ENCODE measurements around the gene TBC1D14. TPM values are rescaled to one million over a fixed set of nuclear protein-coding genes. Genes with fewer than 3 reads are reported as not detected.

The TBC1D14 gene
- total and polyA plus RNA-seq, 2 of the 4 experiments (the other 2 are of a cell fraction), result 31.7 to 40.7 TPM

GRCh38 chr4:7027913-7028312 lies 118.3 kb downstream of the TBC1D14 start:
- intact Hi-C loops (cut with micrococcal nuclease) (no loop called here), dilution Hi-C loops (cut with HindIII; ENCODE audit: low sequenced_read_pairs, unreplicated experiment) (no loop called here), in situ Hi-C loops (cut with MboI; ENCODE audit: low sequenced_read_pairs) (no loop called here)
- H3K27ac ChIP-seq (ENCODE audit: insufficient read depth, low read length), result no peak overlapping the region
- H2BK120ac ChIP-seq (ENCODE audit: low read depth, low read length), result no peak overlapping the region
- H4K8ac ChIP-seq (ENCODE audit: low read depth in 2 of 2, low read length in 2 of 2), result no peak overlapping the region
- TF ChIP-seq FOS (IDR thresholded peaks at IDR 0.05; ENCODE audit: low read depth, low read length), result no peak
- no peak for TF ChIP-seq MXI1 (IDR thresholded peaks at IDR 0.05; ENCODE audit: borderline replicate concordance, low read depth, low read length)
- no peak for TF ChIP-seq USF2 (IDR thresholded peaks at IDR 0.05; ENCODE audit: low read depth, low read length)
- no peak for TF ChIP-seq CTCF (conservative IDR thresholded peaks at IDR 0.05; ENCODE audit: low read depth, low read length)
- no peak for TF ChIP-seq POLR2A (IDR thresholded peaks at IDR 0.05; ENCODE audit: low read depth, low read length)
- TF ChIP-seq ELK1 (IDR thresholded peaks at IDR 0.05; ENCODE audit: borderline replicate concordance, low read depth, low read length), result no peak
- no peak for TF ChIP-seq RFX5 (IDR thresholded peaks at IDR 0.05; ENCODE audit: low read depth, low read length)
- no peak for TF ChIP-seq CHD1 (IDR thresholded peaks at IDR 0.05; ENCODE audit: low read depth, low read length)
- no peak for TF ChIP-seq BHLHE40 (IDR thresholded peaks at IDR 0.05; ENCODE audit: low read depth, low read length)
- TF ChIP-seq RAD21 (IDR thresholded peaks at IDR 0.05; ENCODE audit: low read length), result no peak
- no peak for TF ChIP-seq RCOR1 (IDR thresholded peaks at IDR 0.05; ENCODE audit: insufficient replicate concordance, low read length)
- no peak for TF ChIP-seq NFE2L2 (IDR thresholded peaks at IDR 0.05; ENCODE audit: low read depth, low read length)
- TF ChIP-seq CEBPB (IDR thresholded peaks at IDR 0.05; ENCODE audit: low read depth, low read length), result no peak
- TF ChIP-seq MAFK (IDR thresholded peaks at IDR 0.05; ENCODE audit: low read depth, low read length), result no peak
- TF ChIP-seq SMC3 (IDR thresholded peaks at IDR 0.05; ENCODE audit: low read depth, low read length), result no peak
- no peak overlapping the region for H3K9ac ChIP-seq (ENCODE audit: low read depth, low read length)
- BruUV-seq (replicated peaks), result no TSS peak
- H4K91ac ChIP-seq (ENCODE audit: insufficient read depth, low read depth, low read length), result no peak overlapping the region
- no peak overlapping the region for H3K18ac ChIP-seq (ENCODE audit: low read depth, low read length)
- peak overlapping the region; percentile 79 for H2BK5ac ChIP-seq (ENCODE audit: low read depth, low read length, poor library complexity, severe bottlenecking)
- peaks cover 3% of the 10 kb centered on the region for H3K4me1 ChIP-seq (ENCODE audit: control insufficient read depth, insufficient read depth, low read length)
- no peak overlapping the region for H3K14ac ChIP-seq (replicated peaks; ENCODE audit: low read depth, low read length)
- H4K20me1 ChIP-seq (ENCODE audit: insufficient read depth, low read length), result no peaks in the 10 kb centered on the region; the same call in 1 of the 2 replicates
- CTCF ChIA-PET, result no interaction called here
- H3K4ac ChIP-seq (ENCODE audit: low read depth, low read length), result no peak overlapping the region
- H2AFZ ChIP-seq (replicated peaks; ENCODE audit: low read length, poor library complexity), result no peak overlapping the region
- H3K9me1 ChIP-seq (ENCODE audit: insufficient read depth, low read length), result peaks cover 17% of the 10 kb centered on the region
- no peak overlapping the region for H2AK5ac ChIP-seq (ENCODE audit: low read depth, low read length)
- no peak overlapping the region for H3K4me3 ChIP-seq (ENCODE audit: insufficient read depth, low read depth, low read length)
- no peak overlapping the region for H3K56ac ChIP-seq (ENCODE audit: extremely low read depth, insufficient read depth, low read length)
- ATAC-seq (ENCODE audit: low read depth), result no peak
- H3K27me3 ChIP-seq (ENCODE audit: control insufficient read depth, insufficient read depth, low read length), result no peaks in the 10 kb centered on the region
- no peak overlapping the region for H2BK20ac ChIP-seq (ENCODE audit: low read depth, low read length)
- POLR2A ChIA-PET (ENCODE audit: unreplicated experiment), result no interaction called here
- no peak overlapping the region for H2AK9ac ChIP-seq (replicated peaks; ENCODE audit: low read depth, low read length, poor library complexity)
- H3K79me1 ChIP-seq (ENCODE audit: low read depth in 1 of 2, low read length in 2 of 2), result peaks cover 9 to 42% of the 10 kb centered on the region in 2 experiments; a peak in 3 of 4 replicates
- H4K5ac ChIP-seq (ENCODE audit: low read depth, low read length), result no peak overlapping the region
- no peak overlapping the region for H2BK15ac ChIP-seq (ENCODE audit: low read depth, low read length)
- H3K23ac ChIP-seq (ENCODE audit: low read depth, low read length), result no peak overlapping the region
- DNase-seq, result no peak
- no peaks in the 10 kb centered on the region for H3K9me3 ChIP-seq (ENCODE audit: control insufficient read depth, insufficient read depth, low read length)
- 79% methylated on average over 2 of the region's 5 CpGs; no CpG with 5 or more reads in 1 of the 2 experiments for WGBS, 2 experiments (ENCODE audit: extremely low coverage in 2 of 2, insufficient read length in 1 of 2)
- H3K36me3 ChIP-seq (ENCODE audit: control insufficient read depth, insufficient read depth, low read length), result peaks cover 64% of the 10 kb centered on the region
- H3K4me2 ChIP-seq (ENCODE audit: low read depth, low read length), result no peak overlapping the region
